ENCODE data around the gene NSUN7.

DNA sequence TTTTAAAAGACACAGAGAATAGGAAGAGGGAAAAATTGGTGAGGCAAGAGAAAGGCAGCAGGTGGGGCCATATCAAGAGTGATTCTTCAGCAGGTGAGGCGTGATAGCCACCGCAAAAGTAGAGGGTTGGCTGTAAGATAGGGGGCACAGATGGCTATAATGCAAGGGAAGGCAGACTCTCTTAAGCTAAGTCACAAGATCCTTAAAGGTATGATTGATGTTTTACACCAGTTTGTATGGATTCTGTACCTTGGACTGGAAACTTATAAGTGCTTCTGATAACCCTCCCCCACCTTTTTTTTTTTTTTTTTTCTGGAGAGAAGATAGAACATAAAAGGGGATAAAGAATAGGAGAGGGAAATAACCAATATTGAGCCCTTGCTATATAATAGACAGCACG, 40.0 kb downstream of the NSUN7 start:
- TF ChIP-seq, protein P1, sequence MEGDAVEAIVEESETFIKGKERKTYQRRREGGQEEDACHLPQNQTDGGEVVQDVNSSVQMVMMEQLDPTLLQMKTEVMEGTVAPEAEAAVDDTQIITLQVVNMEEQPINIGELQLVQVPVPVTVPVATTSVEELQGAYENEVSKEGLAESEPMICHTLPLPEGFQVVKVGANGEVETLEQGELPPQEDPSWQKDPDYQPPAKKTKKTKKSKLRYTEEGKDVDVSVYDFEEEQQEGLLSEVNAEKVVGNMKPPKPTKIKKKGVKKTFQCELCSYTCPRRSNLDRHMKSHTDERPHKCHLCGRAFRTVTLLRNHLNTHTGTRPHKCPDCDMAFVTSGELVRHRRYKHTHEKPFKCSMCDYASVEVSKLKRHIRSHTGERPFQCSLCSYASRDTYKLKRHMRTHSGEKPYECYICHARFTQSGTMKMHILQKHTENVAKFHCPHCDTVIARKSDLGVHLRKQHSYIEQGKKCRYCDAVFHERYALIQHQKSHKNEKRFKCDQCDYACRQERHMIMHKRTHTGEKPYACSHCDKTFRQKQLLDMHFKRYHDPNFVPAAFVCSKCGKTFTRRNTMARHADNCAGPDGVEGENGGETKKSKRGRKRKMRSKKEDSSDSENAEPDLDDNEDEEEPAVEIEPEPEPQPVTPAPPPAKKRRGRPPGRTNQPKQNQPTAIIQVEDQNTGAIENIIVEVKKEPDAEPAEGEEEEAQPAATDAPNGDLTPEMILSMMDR (IDR thresholded peaks at IDR 0.05): no peak
- TF ChIP-seq POLR2A (IDR thresholded peaks at IDR 0.05): no peak

Data from gastroesophageal sphincter (tissue), 3 donors.